HG03097 (cell line): ENCODE data around the gene BANF2.

Source experiments
- ATAC-seq: cut with Tn5 transposase; IDR thresholded peaks from one replicate; pipeline ENCODE4 v1.9.1; 2021; ENCODE audit not compliant: unreplicated experiment, low FRiP score

BANF2 gene

DNA sequence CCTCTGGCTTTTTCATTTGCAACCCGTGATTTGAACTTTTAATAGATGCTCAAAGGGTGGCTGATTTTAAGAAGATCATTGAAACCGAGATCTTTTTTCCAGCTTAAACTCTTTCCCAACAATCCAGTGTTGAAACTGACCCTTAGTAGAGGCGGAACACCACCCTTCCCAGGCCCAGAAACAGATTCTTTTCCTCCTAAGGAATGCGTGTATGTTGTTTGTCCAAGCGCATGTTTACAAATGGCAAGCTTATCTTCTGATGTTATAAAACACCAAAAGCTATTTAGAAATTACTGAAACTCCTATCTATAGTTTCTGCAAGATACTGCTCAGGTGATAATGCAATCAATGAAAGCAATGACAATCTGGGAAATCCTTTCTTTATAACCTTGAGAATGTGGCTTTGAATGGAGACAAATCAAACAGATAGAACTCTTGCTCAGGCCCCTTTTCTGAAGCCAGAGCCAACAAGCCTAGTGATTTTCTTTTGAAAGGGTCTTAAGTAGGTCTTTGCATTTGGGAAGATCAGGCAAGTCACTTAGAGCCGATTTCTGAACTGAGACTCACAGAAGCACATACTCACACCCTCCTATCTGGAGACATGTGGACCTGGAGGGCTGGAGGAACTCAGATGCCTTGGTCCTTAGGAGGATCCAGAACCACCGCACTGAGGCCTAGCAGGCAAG is 9.1 kb downstream of the BANF2 start:
- no peak for ATAC-seq

DNA sequence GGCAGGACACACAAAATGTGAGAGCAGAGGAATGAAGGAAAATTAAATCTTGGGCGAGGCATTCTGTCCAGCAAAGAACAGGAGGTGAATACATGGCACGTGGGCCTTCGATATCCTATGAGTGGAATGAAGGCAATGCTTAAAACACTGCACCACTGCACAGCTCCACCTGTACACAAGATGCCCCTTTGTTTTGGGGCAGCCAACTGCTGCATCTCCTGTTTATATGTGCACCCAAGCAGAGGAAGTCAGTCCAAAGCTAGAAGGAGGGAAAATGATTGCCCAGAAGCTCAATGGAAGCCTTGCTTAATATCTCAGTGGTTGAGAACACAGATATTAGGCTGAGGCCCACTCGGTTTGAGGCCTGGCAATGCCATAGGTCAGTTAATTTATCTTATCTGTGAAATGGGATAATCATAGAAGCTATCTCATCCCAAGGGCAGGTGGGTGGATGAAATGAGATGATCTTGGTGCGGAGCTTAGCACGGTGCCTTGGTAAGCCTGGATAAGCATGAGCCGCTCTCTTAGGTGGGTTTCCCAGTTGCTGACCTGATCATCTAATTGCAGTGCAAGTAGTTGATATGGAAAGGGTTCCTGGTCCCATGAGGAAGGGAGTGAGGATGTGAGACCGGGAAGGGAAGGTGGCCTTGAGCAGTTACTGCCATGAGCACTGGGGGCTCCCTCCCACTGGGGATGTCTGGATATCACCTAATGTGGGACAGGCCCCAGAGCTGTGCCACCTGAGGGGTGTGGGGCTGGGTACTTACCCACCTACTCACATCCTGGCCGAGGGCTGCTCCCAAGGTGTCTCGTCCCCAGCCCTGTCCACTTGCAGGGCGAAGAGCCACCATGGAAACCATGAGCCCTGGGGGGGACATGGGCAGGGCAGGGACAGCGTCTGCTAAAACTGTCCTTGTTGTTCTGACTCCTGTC is 9.9 kb downstream of the BANF2 start:
- no peak for ATAC-seq

DNA sequence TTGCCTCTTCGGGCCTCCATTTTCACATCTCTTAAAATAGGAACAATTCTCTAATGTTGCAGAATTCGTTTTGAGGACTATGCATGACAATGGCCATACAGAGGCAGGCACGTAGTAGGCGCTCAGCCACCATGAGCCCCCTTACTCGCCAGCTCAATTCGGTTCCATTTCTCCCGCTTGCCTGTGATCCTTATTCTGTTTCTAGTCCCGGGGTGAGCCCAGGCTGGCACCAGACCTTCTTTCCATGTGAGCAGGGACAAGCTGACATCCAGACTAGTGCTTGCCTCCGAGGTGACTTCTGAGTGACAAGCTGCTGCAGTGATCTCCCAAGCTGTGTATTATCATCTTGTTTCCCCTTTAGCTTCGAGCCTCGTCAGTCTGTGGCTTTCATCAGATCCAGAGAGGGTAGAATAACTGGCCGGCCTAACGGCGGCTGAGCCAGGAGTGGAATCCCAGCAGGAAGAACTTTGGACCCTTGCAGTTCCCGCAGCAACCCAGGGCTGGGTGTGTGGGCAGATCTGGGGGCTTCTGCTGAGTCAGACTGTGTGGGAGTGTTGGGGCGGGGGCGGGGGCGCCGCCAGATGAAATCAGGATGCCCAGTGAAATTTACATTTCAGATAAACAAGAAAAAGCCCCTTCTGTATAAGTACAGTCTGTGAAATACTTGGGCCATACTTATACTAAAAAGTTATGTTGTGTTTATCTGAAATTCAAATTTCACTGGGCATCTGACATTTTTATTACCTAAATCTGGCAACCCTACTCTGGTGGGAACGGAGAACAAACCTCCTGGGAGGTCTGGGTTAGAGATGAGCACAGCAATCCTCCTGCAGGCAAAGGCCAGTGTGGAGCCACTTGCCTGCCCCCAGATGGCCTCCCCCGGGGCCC is 10.9 kb downstream of the BANF2 start:
- no peak for ATAC-seq

DNA sequence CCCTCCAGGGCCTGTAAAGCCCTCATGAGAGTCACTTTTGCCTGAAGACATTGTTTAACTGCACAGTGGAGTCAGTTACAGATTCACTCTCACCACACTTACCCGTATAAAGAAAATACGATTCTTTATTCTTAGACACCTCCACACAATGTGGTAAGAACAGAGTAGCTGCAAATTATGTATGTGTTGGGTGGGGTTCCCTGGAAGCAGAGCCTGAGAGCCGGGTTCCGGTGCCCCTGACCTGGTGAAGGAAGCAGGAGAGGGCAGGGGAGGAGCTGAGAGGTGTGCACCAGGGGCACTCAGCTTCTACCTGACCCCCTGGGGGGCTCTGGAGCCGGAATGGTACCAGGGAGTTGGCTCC is 11.5 kb downstream of the BANF2 start:
- no peak for ATAC-seq

DNA sequence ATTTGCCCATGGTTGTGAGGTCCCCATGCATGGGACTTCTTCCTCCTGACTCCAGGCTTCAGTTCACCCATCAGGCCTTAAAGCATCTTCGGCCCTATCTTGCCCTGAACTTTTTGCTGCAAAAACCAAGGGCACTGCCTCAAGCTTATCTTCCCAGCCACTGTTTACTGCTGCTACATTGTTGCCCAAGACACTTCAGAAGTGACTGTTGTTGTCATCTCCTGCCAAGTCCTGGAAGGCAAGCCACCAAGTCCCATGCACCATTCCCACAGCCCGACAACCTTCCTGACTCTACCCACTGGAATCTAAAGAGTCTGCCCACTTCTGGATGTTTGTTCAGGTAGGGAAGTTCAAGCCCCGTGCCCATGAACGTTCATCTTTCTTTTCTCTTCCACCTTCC is 12.4 kb downstream of the BANF2 start:
- ATAC-seq: no peak

DNA sequence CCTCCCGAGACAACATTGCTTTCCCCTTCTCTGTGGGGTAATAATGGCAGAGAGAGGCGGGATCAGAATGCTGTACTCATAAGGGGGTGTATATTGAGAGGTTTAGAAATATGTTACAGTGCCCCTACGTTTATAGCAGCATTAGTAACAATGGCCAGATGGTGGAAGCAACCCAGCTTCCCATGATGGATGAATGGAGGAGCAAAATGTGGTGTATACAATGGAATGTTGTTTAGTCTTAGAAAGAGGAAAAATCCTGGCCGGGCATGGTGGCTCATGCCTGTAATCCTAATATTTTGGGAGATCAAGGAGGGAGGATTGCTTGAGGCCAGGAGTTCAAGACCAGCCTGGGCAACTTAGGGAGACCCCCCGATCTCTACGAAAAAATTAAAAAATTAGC is 12.9 kb downstream of the BANF2 start:
- ATAC-seq: no peak

DNA sequence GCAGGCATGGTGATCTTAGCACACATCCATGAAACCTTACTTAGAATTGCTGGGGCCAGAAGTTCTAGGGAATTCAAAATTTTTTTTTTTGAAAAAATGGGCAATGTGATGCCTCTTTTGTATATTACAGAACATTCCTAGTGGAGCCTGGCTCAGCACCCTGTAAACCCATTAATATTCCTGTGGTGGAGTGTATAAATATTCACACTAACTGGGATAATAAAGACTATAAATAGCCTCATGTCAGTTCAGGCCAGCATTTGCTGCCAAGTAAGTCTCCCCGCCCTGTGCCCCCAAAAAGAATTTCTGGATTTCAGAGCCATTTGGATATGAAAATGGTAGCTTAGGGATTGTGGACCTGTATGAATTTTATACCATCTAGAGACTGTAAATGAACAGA is 14.8 kb downstream of the BANF2 start:
- ATAC-seq: no peak

DNA sequence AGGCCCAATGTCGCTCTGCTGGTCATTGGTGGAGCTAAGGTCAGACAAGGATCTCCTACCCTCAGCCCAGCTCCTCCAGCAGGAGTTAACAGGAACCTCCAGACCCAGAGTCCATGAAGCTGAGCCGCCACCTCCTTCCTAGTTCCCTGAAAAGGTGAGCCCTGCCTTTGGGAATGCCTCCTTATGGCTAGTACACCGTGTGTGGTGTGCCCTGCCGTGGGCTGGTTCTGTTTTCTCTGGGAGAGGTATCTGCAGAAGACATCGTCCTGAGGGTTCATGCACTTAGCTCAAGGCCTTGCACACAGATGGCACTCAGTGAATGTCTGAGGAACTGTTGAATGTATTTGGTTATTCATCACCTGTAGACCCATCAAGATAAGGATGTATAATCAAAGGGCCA is 15.3 kb downstream of the BANF2 start:
- no peak for ATAC-seq

DNA sequence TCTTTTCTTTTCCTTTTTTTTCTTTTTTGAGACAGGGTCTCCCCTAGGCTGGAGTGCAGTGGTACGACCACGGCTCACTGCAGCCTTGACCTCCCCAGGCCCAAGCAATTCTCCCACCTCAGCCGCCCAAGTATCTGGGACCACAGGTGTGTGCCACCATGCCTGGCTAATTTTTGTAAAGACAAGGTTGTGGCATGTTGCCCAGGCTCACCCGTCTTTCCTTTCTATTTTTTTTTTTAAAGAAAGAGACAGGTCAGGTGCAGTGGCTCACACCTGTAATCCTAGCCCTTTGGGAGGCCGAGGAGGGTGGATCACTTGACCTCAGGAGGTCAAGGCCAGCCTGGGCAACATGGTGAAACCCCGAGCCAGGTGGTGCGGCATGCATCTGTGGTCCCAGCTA is 16.6 kb downstream of the BANF2 start:
- no peak for ATAC-seq

DNA sequence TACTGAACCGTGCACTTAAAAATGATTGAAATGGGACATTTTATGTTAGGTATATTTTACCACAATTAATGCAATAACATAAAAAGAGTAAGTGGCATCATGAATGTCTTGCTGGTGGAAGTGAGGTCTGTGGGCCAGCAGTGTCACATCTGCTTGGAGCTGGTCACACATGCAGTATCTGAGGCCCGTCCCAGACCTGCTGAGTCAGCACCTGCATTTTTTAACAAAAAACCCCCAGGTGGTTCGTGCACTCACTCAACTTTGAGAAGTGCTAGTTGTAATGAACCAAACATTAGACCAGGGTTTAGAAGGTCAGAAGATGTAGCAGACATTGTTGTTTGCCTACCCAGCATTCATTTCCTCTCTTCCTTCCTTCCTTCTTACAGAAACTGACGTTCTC is 21.0 kb downstream of the BANF2 start:
- ATAC-seq: no peak

DNA sequence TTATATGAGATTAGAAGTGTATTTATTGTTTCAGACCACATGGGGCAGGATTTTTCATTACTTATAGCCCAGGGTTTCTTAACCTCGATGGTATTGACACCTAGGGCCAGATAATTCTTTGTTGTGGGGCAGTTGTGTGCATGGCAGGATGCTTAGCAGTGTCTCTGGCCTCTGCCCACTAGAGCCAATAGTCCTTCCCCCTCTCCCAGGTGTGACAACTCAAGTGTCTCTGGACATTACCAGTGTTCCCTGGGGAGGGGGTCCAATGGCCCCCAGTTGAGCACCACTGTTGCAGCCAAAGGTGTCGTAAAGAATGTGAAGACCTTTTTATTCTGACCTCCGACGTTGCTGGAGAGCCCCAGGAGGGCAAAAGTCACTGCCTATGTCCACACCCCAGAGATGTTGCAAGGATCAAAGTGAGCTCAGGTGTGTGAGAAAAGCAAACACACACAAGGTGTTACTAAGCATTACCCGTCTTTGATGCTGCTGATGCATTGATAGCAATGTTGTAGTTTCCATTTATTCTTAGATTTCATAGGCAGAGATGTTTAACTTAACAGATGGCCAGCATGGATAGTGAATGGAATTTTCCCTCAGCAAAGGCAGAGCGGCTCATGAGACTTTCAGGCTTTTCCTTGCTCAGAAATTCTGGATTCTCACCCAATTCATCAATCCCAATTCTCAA is 22.2 kb downstream of the BANF2 start:
- no peak for ATAC-seq

DNA sequence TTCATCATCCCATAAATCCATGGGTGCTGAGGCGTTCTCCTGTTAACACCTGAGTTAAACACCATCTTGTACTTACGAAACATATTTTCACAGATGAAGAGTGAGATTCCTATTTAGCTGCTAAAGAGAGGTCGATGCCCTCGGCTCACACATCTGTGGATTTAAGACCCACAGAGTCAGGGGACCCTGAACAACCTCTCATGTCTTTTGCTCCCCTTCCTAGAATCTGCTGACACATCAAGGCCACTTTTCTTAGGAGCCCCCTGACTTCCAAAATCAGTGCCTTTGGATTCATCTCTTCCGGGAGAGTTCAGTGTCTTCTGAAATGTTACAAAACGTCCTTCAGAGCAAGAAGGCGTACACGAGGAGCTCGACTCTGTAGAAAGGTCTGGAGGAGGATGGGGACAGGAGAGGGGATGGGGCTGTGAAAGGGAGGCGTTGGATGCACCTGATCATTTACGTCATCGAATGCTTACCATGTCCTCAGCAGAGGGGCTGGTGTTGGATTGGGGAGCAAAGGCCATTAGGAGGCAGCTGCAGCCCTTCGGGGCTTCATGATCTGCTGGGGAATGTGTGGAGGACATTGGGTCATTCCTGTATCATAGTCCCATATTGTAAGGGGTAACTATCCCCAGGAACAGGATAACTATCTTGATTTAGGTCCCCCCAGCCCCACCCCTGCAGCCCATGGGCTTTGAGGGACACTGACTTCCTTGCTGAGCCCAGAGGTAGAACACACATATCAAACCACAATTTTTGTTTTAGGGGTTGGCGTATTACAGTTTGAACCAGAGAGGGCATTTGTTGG is 22.9 kb downstream of the BANF2 start:
- no peak for ATAC-seq

DNA sequence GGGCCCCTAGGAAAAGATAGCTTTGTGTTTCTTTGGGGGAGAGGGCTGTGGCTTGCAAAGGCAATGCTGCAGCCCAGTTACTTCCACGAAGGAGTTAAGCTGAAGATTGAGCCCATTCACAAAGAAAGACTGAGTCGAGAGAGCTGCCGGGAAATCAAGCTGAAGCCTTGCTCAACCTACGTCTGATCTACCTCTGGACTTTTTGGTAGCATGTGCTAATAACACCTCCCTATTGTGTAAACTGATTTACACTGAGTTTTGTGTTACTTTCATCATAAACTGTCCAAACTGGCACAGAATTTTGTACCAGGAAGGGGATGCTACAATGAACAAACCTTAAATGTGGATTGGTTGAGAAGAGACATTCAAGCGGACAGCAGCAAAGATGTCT is 23.5 kb downstream of the BANF2 start:
- ATAC-seq: no peak

DNA sequence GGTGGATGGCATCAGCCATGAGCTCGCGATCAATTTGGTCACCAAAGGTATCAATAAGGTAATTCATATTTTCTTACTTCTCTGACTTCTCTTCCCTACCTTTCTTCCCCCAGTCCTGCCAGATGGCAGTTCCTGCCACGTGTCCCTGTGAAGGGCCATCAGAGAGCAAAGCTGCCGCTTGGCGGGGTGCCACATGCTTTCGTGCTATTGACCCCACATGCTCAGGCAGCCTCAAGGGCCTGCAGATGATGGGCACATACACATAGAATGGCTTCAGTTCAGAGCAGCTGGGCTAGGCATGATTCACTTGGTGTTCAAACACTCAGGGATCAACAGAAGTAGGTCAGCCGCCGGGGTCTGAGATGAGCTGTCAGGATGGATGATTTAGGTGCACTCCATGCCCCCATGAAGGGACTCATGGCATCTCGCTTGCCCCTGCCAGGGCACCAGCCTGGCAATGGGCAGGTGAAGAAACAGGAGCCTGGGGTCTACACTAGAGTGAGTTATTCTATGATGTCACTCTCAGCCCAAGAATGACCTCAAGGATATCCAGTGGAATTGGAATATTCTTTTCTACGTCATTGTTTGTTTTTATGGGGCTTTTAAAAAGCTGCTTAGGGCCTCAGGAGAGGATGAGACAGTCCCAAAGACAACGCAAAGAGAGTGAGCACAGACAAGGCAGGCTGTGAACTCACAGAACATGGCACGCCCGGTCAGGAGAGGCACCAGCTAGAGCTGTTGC is 25.5 kb downstream of the BANF2 start:
- ATAC-seq: no peak

DNA sequence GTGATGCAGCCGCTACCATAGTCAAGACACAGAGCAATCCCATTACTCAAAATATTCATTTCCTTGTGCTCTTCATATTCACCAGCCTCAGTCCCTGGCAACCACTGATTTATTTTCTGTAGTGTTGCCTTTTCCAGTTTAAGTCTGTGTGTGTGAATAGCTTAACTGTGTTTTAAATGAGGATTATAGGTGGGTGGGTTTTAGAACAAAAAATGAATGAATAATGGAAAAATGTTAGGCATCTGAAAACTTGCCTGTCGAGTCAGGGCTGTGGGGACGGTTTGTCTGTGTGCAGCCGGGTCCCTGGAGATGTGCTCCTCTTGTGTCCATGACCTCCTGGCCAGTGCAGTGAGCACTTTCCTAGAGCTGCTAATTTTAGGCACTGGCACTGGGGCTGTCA is 27.1 kb downstream of the BANF2 start:
- no peak for ATAC-seq

DNA sequence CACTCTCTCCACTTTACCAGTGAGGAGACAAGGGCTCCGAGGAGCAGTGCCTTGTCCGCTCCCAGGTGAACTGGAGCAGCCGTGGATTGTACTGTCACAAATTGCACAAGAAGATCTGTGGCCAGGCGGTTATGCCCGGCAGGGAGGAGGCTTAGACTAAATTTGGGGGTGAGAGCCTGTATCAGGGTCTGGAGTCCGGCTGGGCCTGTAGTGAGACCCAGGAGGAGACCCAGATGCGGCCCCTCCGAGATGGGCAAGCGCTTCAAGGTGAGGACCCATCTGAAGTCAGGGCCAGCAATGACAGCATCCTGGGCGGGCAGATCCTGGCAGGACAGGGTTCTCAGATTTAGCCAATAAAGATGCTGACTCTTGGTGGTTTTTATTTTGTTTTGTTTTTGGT is 27.6 kb downstream of the BANF2 start:
- no peak for ATAC-seq

DNA sequence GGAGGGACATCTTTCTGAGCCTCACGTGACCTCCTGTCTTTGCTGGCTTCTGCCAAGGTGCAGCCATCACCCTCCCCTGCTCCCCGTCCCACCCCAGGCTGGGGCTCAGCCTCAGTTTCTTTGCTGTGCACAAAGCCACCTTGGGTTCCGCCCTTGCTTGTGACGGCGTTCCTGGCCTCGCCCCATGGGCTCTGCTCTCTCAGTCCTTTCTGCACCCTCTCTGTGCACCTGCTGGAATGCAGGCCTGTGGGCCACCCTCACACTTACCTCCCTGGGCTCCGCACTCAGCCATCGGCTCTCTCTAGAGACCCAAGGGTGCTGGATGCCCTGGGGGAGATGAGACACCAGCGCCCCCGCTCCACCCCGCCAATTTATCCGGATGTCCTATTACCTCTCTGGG is 28.3 kb downstream of the BANF2 start:
- no peak for ATAC-seq

DNA sequence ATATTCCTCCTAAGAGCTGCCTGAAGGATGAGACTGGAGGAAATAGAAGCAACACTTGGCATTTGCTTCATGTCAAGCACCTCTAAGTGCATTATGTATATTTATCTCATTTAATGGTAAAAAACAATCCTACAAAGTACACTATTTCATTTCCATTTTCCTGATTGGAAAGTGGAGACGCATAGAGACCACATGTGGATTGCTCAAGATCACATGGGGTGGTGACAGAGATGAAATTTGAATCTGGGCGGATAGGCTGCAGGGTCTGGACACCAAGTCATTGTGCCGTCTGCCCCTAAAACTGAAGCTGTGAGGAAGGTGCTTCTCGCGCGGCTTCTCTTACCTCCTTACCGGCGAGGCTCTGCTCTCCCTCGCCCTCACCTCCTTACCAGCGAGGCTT is 30.3 kb downstream of the BANF2 start:
- no peak for ATAC-seq

DNA sequence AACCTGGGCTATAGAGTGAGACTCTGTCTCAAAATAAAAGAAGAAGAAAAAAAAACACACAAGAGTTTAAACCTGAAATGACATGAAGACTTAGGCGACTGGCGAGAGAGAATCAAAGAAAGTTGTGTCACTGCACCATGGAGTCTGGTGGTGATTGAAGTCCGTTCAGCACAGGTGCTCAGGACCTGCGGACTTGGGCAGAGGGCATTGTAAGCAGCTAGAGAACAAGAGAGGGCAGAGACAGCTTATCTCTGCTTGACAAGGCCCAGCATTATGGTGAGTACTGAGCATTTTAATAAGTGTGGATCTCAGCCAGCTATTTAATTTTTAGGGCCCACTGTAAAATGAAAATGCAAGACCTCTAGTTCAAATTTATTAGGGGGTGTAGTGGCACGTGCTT is 31.5 kb downstream of the BANF2 start:
- no peak for ATAC-seq
